WTC11 (cell line): Measurements from ENCODE around the gene DMD.

Experiments
- ATF2 ChIP-seq: sonication (generic); formaldehyde crosslinking; IDR thresholded peaks from 2 replicates; pipeline ENCODE4 v1.8.1; 2022; ENCODE audit warnings: low read depth, missing genetic modification reagents, borderline replicate concordance
- CREB1 ChIP-seq: sonication (generic); formaldehyde crosslinking; IDR thresholded peaks from 2 replicates; pipeline ENCODE4 v1.8.0; 2023; ENCODE audit warnings: mild to moderate bottlenecking, missing genetic modification reagents
- CTCF ChIP-seq: fragments of 200-600 bp; IDR thresholded peaks from 2 replicates; pipeline ENCODE4 v1.8.0; 2022; ENCODE audit warnings: antibody characterized with exemption
- NR2C2 ChIP-seq: sonication (generic); formaldehyde crosslinking; IDR thresholded peaks from 2 replicates; pipeline ENCODE4 v1.8.0; 2022; ENCODE audit warnings: mild to moderate bottlenecking, missing genetic modification reagents
- NR3C1 ChIP-seq: sonication (generic); formaldehyde crosslinking; conservative IDR thresholded peaks from 2 replicates; pipeline ENCODE4 v1.8.1; 2023; ENCODE audit warnings: low read depth, mild to moderate bottlenecking, missing genetic modification reagents
- PREB ChIP-seq: sonication (generic); formaldehyde crosslinking; IDR thresholded peaks from 2 replicates; pipeline ENCODE4 v1.8.1; 2022; ENCODE audit warnings: mild to moderate bottlenecking, missing genetic modification reagents, moderate library complexity, borderline replicate concordance
- SP1 ChIP-seq: sonication (generic); formaldehyde crosslinking; conservative IDR thresholded peaks from 2 replicates; pipeline ENCODE4 v1.8.1; 2022; ENCODE audit warnings: missing genetic modification reagents
- TEAD4 ChIP-seq: sonication (generic); formaldehyde crosslinking; IDR thresholded peaks from 2 replicates; pipeline ENCODE4 v1.8.0; 2022; ENCODE audit warnings: mild to moderate bottlenecking, missing genetic modification reagents
- ZBTB21 ChIP-seq: sonication (generic); formaldehyde crosslinking; IDR thresholded peaks from 2 replicates; pipeline ENCODE4 v1.8.1; 2023; ENCODE audit warnings: mild to moderate bottlenecking, missing genetic modification reagents, borderline replicate concordance
- ZNF263 ChIP-seq: sonication (generic); formaldehyde crosslinking; IDR thresholded peaks from 2 replicates; pipeline ENCODE4 v1.8.1; 2022; ENCODE audit warnings: low read depth, mild to moderate bottlenecking, moderate library complexity, missing genetic modification reagents
- ZNF396 ChIP-seq: fragments of 250-450 bp; sonication (Bioruptor Pico); IDR thresholded peaks from 2 replicates; pipeline ENCODE4 v1.8.0; 2021; ENCODE audit warnings: mild to moderate bottlenecking, moderate library complexity, borderline replicate concordance

- no peak for TF ChIP-seq TEAD4 (CRISPR knock-in tag)
- no peak for TF ChIP-seq CTCF
- TF ChIP-seq ZBTB21: no peak
- no peak for TF ChIP-seq PREB (CRISPR knock-in tag)
- TF ChIP-seq ZNF396 (CRISPR knock-in tag): no peak
- TF ChIP-seq NR2C2 (CRISPR knock-in tag): no peak
- no peak for TF ChIP-seq ZNF263
- TF ChIP-seq SP1 (CRISPR knock-in tag): no peak
- no peak for TF ChIP-seq CREB1
- no peak for TF ChIP-seq ATF2 (CRISPR knock-in tag)
- no peak for TF ChIP-seq NR3C1 (CRISPR knock-in tag)
These were observed 36.1 kb downstream of the DMD start for GRCh38 chrX:33175201-33175600.
